ENCODE data around the gene MUC2.
"Not testable (repeated sequence)": the region's sequence is repeated elsewhere in the genome, so short reads cannot be mapped to it uniquely, and the experiment has no call there.

The MUC2 gene

GRCh38 chr11:1106387-1106786 lies 31.7 kb downstream of the MUC2 start:
- DNase-seq (ENCODE audit: low spot score), result no peak

- DNase-seq (ENCODE audit: low spot score), result no peak
These were observed 32.9 kb downstream of the MUC2 start for GRCh38 chr11:1107316-1108245.

- DNase-seq (ENCODE audit: low spot score), result no peak
These were observed 33.7 kb downstream of the MUC2 start for GRCh38 chr11:1108246-1108900.

GRCh38 chr11:1109101-1109917 lies 34.6 kb downstream of the MUC2 start:
- DNase-seq (ENCODE audit: low spot score), result no peak

- no peak for DNase-seq (ENCODE audit: low spot score)
These were observed 35.4 kb downstream of the MUC2 start for GRCh38 chr11:1109918-1110705.

- no peak for DNase-seq (ENCODE audit: low spot score)
These were observed 37.0 kb downstream of the MUC2 start for GRCh38 chr11:1111545-1112212.

GRCh38 chr11:1112351-1113191 lies 37.9 kb downstream of the MUC2 start:
- DNase-seq (ENCODE audit: low spot score), result no peak

GRCh38 chr11:1113405-1114201 lies 38.9 kb downstream of the MUC2 start:
- DNase-seq (ENCODE audit: low spot score), result no peak

GRCh38 chr11:1115292-1115691 lies 40.6 kb downstream of the MUC2 start:
- DNase-seq (ENCODE audit: low spot score), result not testable (repeated sequence)

- DNase-seq (ENCODE audit: low spot score), result no peak
These were observed 41.4 kb downstream of the MUC2 start for GRCh38 chr11:1116104-1116503.

- no peak for DNase-seq (ENCODE audit: low spot score)
These were observed 42.2 kb downstream of the MUC2 start for GRCh38 chr11:1116666-1117390.

- peak; percentile 53 for DNase-seq (ENCODE audit: low spot score)
These were observed 43.3 kb downstream of the MUC2 start for GRCh38 chr11:1117992-1118391.

- DNase-seq (ENCODE audit: low spot score), result no peak
These were observed 44.3 kb downstream of the MUC2 start for GRCh38 chr11:1118755-1119603.

- peak; percentile 61 for DNase-seq (ENCODE audit: low spot score)
These were observed 45.0 kb downstream of the MUC2 start for GRCh38 chr11:1119604-1120146.

GRCh38 chr11:1120532-1121330 lies 46.1 kb downstream of the MUC2 start:
- DNase-seq (ENCODE audit: low spot score), result peak; percentile 52

- peak; percentile 52 for DNase-seq (ENCODE audit: low spot score)
These were observed 46.7 kb downstream of the MUC2 start for GRCh38 chr11:1121331-1121812.
